Epithelial cell of esophagus (primary cell): ENCODE measurements around the gene PEX6.
A peak's percentile ranks its signal among the peaks of the same experiment; 100 is the strongest.
"Not testable (repeated sequence)": the region's sequence is repeated elsewhere in the genome, so short reads cannot be mapped to it uniquely, and the experiment has no call there.

ENCODE experiments used
- DNase-seq: peaks from one replicate; pipeline ENCODE4 v3.0.0; 2010; ENCODE audit warnings: low read depth
- H3K4me3 ChIP-seq: 2 replicates; pipeline ENCODE4 v1.5.1; 2011; ENCODE audit warnings: mild to moderate bottlenecking, low read length, control low read depth
- TF ChIP-seq, protein P1 (sequence below): IDR thresholded peaks from 2 replicates; pipeline ENCODE4 v1.5.1; 2011; ENCODE audit warnings: low read depth, mild to moderate bottlenecking, low read length, control low read depth, inconsistent platforms; ENCODE audit not compliant: insufficient read depth; ENCODE audit errors: missing control alignments

The PEX6 gene

DNA sequence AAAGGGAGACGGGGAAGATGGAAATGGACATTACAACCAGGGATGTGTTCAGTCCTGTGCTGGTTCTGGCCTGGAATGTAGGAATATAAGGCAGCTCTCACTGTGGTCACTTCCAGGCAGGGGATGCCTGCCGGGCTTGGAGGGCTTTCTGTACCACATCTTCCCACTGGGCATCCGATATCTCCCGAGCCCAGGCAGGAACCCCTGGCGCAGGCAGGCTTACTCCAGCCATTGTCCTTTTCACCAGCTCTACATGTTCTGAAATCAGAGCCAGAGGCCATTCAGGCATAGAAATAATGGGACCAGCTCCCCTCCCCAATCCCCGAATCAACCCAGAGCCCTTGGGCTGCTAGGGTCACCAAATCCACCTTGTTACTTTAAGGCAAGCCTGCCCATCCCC lies 33.4 kb upstream of the PEX6 start:
- no peak for DNase-seq
- TF ChIP-seq, protein P1, sequence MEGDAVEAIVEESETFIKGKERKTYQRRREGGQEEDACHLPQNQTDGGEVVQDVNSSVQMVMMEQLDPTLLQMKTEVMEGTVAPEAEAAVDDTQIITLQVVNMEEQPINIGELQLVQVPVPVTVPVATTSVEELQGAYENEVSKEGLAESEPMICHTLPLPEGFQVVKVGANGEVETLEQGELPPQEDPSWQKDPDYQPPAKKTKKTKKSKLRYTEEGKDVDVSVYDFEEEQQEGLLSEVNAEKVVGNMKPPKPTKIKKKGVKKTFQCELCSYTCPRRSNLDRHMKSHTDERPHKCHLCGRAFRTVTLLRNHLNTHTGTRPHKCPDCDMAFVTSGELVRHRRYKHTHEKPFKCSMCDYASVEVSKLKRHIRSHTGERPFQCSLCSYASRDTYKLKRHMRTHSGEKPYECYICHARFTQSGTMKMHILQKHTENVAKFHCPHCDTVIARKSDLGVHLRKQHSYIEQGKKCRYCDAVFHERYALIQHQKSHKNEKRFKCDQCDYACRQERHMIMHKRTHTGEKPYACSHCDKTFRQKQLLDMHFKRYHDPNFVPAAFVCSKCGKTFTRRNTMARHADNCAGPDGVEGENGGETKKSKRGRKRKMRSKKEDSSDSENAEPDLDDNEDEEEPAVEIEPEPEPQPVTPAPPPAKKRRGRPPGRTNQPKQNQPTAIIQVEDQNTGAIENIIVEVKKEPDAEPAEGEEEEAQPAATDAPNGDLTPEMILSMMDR: no peak
- H3K4me3 ChIP-seq: no peak overlapping the region

- TF ChIP-seq, protein P1: no peak
- no peak for DNase-seq
- H3K4me3 ChIP-seq: no peak overlapping the region
Observed at GRCh38 chr6:43011207-43011606, 32.2 kb upstream of the PEX6 start.

DNA sequence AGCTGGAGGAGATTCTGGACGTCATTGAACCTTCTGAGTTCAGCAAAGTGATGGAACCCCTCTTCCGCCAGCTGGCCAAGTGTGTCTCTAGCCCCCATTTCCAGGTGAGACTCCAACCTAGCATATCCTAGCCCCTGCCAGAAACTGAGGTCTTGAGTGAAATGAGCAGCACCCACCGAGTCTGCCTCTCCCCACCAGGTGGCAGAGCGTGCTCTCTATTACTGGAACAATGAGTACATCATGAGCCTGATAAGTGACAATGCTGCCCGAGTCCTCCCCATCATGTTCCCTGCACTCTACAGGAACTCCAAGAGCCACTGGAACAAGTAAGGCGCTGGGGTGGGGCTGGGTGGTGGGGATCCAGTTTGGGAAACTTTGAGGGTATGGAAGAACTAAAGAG lies 30.1 kb upstream of the PEX6 start:
- TF ChIP-seq, protein P1: peak; percentile 51
- DNase-seq: peak; percentile 46

DNA sequence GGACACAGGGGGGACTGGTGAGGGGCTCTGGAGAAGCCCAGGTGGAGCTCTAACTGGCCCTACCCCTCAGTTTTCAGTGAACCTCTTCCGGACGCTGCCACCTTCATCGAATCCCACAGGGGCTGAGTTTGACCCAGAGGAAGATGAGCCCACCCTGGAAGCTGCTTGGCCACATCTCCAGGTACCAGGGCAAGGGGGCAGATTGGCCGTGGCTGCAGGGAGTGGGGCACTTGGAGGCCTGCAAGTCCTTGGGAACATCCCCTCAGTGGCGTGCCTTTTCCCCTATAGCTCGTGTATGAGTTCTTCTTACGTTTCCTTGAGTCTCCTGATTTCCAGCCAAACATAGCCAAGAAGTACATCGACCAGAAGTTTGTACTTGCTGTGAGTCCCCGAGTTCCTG lies 28.1 kb upstream of the PEX6 start:
- H3K4me3 ChIP-seq: no peak overlapping the region
- DNase-seq: no peak
- TF ChIP-seq, protein P1: no peak

More for the DNA sequence above, 30.1 kb upstream of the PEX6 start:
- H3K4me3 ChIP-seq: no peak overlapping the region

DNA sequence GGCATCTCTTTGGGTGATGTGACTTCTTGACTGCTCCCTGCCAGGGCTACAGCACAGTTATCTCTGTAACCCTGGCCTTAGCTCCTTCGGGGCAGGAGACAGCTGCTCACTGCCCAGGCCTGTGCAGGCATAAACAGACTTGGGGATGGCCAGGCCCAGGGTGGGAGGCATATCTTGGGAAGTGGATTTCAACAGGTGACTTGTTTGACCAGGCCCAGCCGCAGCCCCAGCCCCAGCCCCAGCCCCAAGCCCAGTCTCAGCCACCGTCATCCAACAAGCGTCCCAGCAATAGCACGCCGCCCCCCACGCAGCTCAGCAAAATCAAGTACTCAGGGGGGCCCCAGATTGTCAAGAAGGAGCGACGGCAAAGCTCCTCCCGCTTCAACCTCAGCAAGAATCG lies 27.3 kb upstream of the PEX6 start:
- DNase-seq: no peak
- H3K4me3 ChIP-seq: no peak overlapping the region
- TF ChIP-seq, protein P1: no peak

GRCh38 chr6:43005844-43006243 lies 26.9 kb upstream of the PEX6 start:
- peak; percentile 67 for DNase-seq
- TF ChIP-seq, protein P1: no peak
- no peak overlapping the region for H3K4me3 ChIP-seq

DNA sequence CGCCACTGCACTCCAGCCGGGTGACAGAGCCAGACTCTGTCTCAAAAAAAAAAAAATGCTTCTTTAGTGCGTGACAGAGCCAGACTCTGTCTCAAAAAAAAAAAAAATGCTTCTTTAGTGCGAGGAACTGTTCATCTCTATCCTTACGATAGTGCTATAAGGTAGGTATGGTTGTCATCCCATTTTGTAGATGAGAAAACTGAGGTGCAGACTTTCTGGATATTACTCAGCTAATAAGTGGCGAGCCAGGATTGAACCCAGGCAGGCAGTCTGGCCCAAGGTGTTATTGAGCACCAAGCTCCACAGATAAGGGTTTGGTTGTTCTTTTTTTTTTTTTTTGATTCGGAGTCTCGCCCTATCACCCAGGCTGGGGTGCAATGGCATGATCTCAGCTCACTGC lies 22.9 kb upstream of the PEX6 start:
- TF ChIP-seq, protein P1: no peak
- no peak for DNase-seq
- no peak overlapping the region for H3K4me3 ChIP-seq

DNA sequence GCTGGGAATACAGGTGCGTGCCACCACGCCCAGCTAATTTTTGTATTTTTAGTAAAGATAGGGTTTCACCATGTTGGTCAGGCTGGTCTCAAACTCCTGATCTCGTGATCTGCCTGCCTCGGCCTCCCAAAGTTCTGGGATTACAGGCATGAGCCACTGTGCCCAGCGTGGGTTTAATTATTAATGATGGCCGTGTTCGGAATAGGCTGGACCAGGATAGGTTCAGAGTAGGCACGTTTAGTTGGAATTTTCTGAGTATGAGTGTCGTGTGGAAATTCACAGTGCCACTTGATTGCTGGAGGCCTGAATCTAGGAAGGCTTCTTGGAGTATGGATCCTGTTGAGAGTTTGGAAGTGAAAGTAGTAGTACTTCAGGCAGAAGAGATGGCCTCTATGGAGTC lies 19.2 kb upstream of the PEX6 start:
- DNase-seq, H3K4me3 ChIP-seq: not testable (repeated sequence)
